Parathyroid adenoma (tissue), 2 donors: ENCODE data around the gene AUH.

ENCODE experiments used
- H2AFZ ChIP-seq: fragments of 300-600 bp; sonication (generic); one replicate; pipeline ENCODE4 v1.7.0; 2017; ENCODE audit warnings: antibody characterized with exemption, mild to moderate bottlenecking
- H3K27ac ChIP-seq: fragments of 300-600 bp; sonication (generic); one replicate; pipeline ENCODE4 v1.7.0; 2017
- H3K27me3 ChIP-seq: fragments of 300-600 bp; sonication (generic); one replicate; pipeline ENCODE4 v1.7.0; 2017; ENCODE audit warnings: low read length; ENCODE audit not compliant: control insufficient read depth, insufficient read depth
- H3K36me3 ChIP-seq: fragments of 300-600 bp; sonication (generic); one replicate; pipeline ENCODE4 v1.7.0; 2017; ENCODE audit warnings: low read length; ENCODE audit not compliant: control insufficient read depth, insufficient read depth
- H3K4me1 ChIP-seq: fragments of 300-600 bp; sonication (generic); one replicate; pipeline ENCODE4 v1.7.0; 2017; ENCODE audit warnings: control low read depth
- H3K4me2 ChIP-seq: fragments of 300-600 bp; sonication (generic); one replicate; pipeline ENCODE4 v1.7.0; 2017; ENCODE audit warnings: low read length
- H3K4me3 ChIP-seq: fragments of 300-600 bp; sonication (generic); one replicate; pipeline ENCODE4 v1.7.0; 2017; ENCODE audit warnings: low read depth, low read length
- H3K79me2 ChIP-seq: fragments of 300-600 bp; sonication (generic); one replicate; pipeline ENCODE4 v1.7.0; 2017; ENCODE audit warnings: control low read depth
- H3K9ac ChIP-seq: fragments of 300-600 bp; sonication (generic); one replicate; pipeline ENCODE4 v1.7.0; 2017; ENCODE audit warnings: mild to moderate bottlenecking
- H3K9me3 ChIP-seq: fragments of 300-600 bp; sonication (generic); one replicate; pipeline ENCODE4 v1.7.0; 2017; ENCODE audit warnings: low read length; ENCODE audit not compliant: control insufficient read depth
- CTCF ChIP-seq: fragments of 300-600 bp; sonication (generic); IDR thresholded peaks from one replicate; pipeline ENCODE4 v1.7.0; 2017; ENCODE audit warnings: antibody characterized with exemption, mild to moderate bottlenecking
- donor health status: primary hyperparathyroidism.

Gene AUH

DNA sequence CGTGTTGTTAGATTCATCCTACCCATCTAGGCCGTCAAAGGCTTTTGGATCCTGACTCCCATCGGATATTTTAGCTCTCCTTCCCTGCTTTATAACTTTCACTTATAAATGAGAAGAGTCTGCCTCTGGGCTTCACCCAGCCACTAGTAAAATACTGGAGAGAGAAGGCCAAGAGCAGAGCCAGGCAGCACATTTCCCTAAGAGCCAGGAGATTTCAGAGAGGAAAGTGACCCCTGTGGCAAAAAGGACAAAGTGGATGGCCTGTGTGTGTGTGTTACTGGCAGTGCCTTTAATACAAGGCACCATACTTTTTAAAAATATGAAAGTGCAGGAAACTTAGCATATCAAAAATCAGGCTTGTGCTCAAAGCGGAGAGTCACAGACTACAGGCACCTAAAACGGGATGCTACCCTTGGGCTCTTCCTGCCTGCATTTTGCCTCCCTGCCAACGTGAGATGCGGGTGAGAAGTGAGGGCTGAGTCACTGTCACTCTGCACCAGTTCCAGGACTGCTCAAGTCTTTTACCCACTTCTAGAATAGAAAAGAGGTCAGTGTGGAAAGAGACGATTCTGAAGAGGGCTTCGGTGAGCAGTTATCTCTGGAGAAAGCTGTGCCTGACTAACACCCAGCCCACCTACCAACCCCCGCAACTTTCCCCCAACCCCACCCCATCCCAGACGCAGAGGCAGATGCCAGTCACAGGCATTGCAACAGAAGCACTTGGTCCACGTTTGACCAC, 46.0 kb upstream of the AUH start:
- Histone ChIP-seq H3K27me3 (no peaks in the 10 kb centered on the region), H3K9ac (no peak overlapping the region), H3K4me2 (no peak overlapping the region), H3K4me3 (no peak overlapping the region), H3K27ac (no peak overlapping the region), H3K36me3 (no peaks in the 10 kb centered on the region), H3K9me3 (no peaks in the 10 kb centered on the region), H2AFZ (no peak overlapping the region), H3K4me1 (no peaks in the 10 kb centered on the region), H3K79me2 (no peaks in the 10 kb centered on the region)
- TF ChIP-seq CTCF, result no peak

DNA sequence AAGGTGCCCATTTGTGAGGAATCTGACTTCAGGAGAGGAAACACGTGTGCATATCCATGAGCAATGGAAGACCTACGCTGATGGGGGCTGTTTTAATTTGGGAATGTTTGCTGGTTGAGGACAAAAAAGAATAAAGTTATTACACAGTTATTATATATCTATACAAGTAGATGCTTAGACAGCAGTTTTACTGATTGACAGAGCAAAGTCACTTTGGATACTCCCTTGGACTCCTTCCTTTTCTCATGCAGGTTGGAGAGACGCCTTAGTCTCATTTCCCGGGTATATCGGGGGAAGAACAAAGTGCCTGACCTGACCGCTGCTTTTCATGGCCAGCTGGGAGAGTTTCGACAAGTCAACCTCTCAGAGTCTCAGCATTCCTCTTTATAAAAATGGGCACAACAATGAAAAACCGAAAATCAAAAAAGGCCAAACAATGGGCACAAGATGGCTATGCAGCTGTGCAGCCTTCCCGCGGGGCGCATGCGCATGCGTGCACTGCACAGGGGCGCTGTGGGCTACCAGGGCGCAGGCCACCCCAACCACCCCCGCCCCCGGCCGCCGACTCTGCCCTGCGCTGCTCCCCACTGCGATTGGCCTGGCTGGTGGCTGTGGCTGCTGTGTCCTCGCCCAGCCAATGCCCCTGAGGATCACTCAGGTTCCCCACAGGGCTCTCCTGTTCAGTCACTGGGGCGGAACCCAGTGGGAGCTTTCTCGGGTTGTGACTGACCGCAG, 43.8 kb upstream of the AUH start:
- Histone ChIP-seq H3K9me3 (no peaks in the 10 kb centered on the region), H3K4me3 (no peak overlapping the region), H3K4me2 (no peak overlapping the region), H3K9ac (no peak overlapping the region), H3K27ac (no peak overlapping the region), H3K4me1 (no peaks in the 10 kb centered on the region), H3K27me3 (no peaks in the 10 kb centered on the region), H3K79me2 (no peaks in the 10 kb centered on the region), H3K36me3 (no peaks in the 10 kb centered on the region), H2AFZ (no peak overlapping the region)
- TF ChIP-seq CTCF, result no peak

DNA sequence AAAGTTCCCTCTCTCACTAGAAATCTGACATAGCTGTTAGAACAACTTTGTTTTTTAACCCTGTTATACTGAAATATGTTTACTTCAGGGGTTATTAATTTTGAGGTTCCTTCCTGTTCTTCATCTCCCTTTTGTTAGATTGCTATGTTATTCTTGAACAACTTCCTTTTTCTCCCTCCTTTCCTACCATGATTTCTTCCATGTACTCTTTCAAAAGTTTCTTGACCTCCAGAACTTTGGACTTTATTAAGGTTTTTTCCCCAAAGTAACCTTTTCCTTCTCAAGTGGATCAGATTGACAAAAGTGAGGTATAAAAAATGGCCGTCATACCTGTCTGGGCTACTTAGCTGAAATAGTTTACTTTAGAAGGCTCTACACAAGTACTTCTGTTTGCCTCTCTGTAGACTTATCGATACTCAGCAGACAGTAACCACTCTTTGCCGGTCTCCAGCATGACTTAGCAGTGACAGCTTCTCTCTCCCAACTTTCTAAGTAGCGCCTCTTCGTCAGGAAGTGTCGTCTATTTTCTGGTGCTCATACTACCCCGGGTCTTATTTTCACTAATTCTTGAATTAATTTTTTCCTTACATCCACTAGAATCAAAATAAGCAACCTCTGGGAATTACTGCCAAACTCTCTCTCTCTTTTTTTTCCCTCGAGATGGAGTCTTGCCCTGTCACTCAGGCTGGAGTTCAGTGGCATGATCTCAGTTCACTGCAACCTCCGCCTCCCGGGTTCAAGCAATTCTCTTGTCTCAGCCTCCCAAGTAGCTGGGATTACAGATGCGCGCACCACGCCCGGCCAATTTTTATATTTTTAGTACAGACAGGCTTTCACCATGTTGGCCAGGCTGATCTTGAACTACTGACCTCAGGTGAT, 42.2 kb upstream of the AUH start:
- H3K36me3 ChIP-seq, result no peaks in the 10 kb centered on the region
- no peaks in the 10 kb centered on the region for H3K79me2 ChIP-seq
- TF ChIP-seq CTCF, result no peak
- no peaks in the 10 kb centered on the region for H3K9me3 ChIP-seq
- no peak overlapping the region for H2AFZ ChIP-seq
- no peak overlapping the region for H3K9ac ChIP-seq
- no peaks in the 10 kb centered on the region for H3K4me1 ChIP-seq
- no peaks in the 10 kb centered on the region for H3K27me3 ChIP-seq
- H3K27ac ChIP-seq, result no peak overlapping the region
- no peak overlapping the region for H3K4me3 ChIP-seq
- no peak overlapping the region for H3K4me2 ChIP-seq

DNA sequence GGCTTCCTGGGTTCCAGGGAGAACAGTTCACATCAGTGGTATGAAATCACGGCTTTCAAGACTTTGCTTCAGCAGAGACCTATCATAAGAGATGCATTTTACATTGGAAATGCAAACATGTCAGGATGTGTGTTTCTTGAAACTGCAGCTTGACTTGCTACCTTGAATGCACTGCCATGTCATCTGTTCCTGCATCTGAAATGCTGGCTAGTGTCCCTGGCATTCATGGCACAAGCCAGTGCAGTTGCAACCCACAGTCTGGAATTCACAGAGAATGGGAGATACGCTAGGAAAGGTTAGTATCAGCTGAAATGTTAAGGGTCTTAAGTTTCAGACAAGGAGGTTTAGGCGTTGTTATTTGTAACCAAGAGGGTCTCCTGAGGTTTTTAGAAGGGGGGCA, 37.2 kb upstream of the AUH start:
- H3K4me3 ChIP-seq, result no peak overlapping the region
- H3K27ac ChIP-seq, result no peak overlapping the region

More for the DNA sequence above, 37.2 kb upstream of the AUH start:
- H2AFZ ChIP-seq, result no peak overlapping the region
- H3K9me3 ChIP-seq, result no peaks in the 10 kb centered on the region
- H3K79me2 ChIP-seq, result no peaks in the 10 kb centered on the region
- H3K27me3 ChIP-seq, result no peaks in the 10 kb centered on the region
- no peak for TF ChIP-seq CTCF
- H3K4me2 ChIP-seq, result no peak overlapping the region
- H3K4me1 ChIP-seq, result no peaks in the 10 kb centered on the region
- H3K36me3 ChIP-seq, result no peaks in the 10 kb centered on the region
- H3K9ac ChIP-seq, result no peak overlapping the region
